ENCODE results near the gene YIF1A.

- peak in 1 of 2 donors; percentile 78 for TF ChIP-seq POLR2A (IDR thresholded peaks at IDR 0.05)
- TF ChIP-seq, protein P1, sequence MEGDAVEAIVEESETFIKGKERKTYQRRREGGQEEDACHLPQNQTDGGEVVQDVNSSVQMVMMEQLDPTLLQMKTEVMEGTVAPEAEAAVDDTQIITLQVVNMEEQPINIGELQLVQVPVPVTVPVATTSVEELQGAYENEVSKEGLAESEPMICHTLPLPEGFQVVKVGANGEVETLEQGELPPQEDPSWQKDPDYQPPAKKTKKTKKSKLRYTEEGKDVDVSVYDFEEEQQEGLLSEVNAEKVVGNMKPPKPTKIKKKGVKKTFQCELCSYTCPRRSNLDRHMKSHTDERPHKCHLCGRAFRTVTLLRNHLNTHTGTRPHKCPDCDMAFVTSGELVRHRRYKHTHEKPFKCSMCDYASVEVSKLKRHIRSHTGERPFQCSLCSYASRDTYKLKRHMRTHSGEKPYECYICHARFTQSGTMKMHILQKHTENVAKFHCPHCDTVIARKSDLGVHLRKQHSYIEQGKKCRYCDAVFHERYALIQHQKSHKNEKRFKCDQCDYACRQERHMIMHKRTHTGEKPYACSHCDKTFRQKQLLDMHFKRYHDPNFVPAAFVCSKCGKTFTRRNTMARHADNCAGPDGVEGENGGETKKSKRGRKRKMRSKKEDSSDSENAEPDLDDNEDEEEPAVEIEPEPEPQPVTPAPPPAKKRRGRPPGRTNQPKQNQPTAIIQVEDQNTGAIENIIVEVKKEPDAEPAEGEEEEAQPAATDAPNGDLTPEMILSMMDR (IDR thresholded peaks at IDR 0.05): no peak
Observed at GRCh38 chr11:66268244-66268951, 20.5 kb downstream of the YIF1A start, which contains the start of gene RAB1B.
